GM19324 (cell line): ENCODE results near the gene LRRK1.

Experiments used
- ATAC-seq: cut with Tn5 transposase; IDR thresholded peaks from one replicate; pipeline ENCODE4 v1.9.1; 2021; ENCODE audit warnings: mild to moderate bottlenecking, moderate library complexity; ENCODE audit not compliant: unreplicated experiment, low FRiP score

Gene LRRK1

GRCh38 chr15:100918690-100919480, at the start of gene LRRK1:
Gene LRRK1 (plus strand): TSS chr15:100919357. CDS start chr15:100924633, 5,276 bp downstream.
- peak; percentile 27 for ATAC-seq

- no peak for ATAC-seq
Measured at GRCh38 chr15:100873029-100873677, 46.0 kb upstream of the LRRK1 start.

GRCh38 chr15:100875495-100875894, 43.7 kb upstream of the LRRK1 start:
- ATAC-seq = no peak

GRCh38 chr15:100875976-100876375, 43.2 kb upstream of the LRRK1 start:
- ATAC-seq = no peak

- no peak for ATAC-seq
Measured at GRCh38 chr15:100877551-100877950, 41.6 kb upstream of the LRRK1 start.

- no peak for ATAC-seq
Measured at GRCh38 chr15:100878130-100878529, 41.0 kb upstream of the LRRK1 start.

GRCh38 chr15:100878648-100879047, 40.5 kb upstream of the LRRK1 start:
- no peak for ATAC-seq

GRCh38 chr15:100879061-100879463, 40.1 kb upstream of the LRRK1 start:
- no peak for ATAC-seq

GRCh38 chr15:100879464-100880138, 39.6 kb upstream of the LRRK1 start, which contains the start of gene ALDH1A3:
Gene ALDH1A3 (plus strand): TSS chr15:100879831. CDS start chr15:100879908, 77 bp downstream.
- no peak for ATAC-seq

- ATAC-seq = no peak
Measured at GRCh38 chr15:100880139-100880896, 38.8 kb upstream of the LRRK1 start.

- ATAC-seq = no peak
Measured at GRCh38 chr15:100880897-100881242, 38.3 kb upstream of the LRRK1 start.

- no peak for ATAC-seq
Measured at GRCh38 chr15:100881573-100882336, 37.4 kb upstream of the LRRK1 start.

- ATAC-seq = no peak
Measured at GRCh38 chr15:100885116-100885515, 34.0 kb upstream of the LRRK1 start.

GRCh38 chr15:100885811-100886210, 33.3 kb upstream of the LRRK1 start:
- no peak for ATAC-seq

GRCh38 chr15:100887211-100887913, 31.8 kb upstream of the LRRK1 start:
- no peak for ATAC-seq

GRCh38 chr15:100889385-100890050, 29.6 kb upstream of the LRRK1 start:
- no peak for ATAC-seq

GRCh38 chr15:100890051-100890720, 29.0 kb upstream of the LRRK1 start:
- no peak for ATAC-seq

- ATAC-seq = no peak
Measured at GRCh38 chr15:100890850-100891249, 28.3 kb upstream of the LRRK1 start.
